Gastroesophageal sphincter (tissue), 3 donors: ENCODE results near the gene EBP.

Source experiments
- CTCF ChIP-seq, 4 experiments: fragments of 200-600 bp in 2 of 4; fragments of 450-650 bp in 2 of 4; sonication (generic) in 1 of 4; IDR thresholded peaks; one replicate each; pipeline ENCODE4 v1.5.1; 2017 to 2019; ENCODE audit warnings: antibody characterized with exemption in 4 of 4, mild to moderate bottlenecking in 2 of 4, moderate library complexity in 2 of 4
- POLR2A ChIP-seq, 2 donors: fragments of 450-650 bp; IDR thresholded peaks; one replicate each; pipeline ENCODE4 v1.6.1; 2017; ENCODE audit warnings: antibody characterized with exemption in 2 of 2, mild to moderate bottlenecking in 2 of 2, moderate library complexity in 1 of 2
- POLR2AphosphoS5 ChIP-seq: sonication (generic); formaldehyde crosslinking; IDR thresholded peaks from one replicate; pipeline ENCODE4 v1.6.1; 2017; ENCODE audit warnings: antibody characterized with exemption

- TF ChIP-seq CTCF (IDR thresholded peaks at IDR 0.05) = no peak
- TF ChIP-seq POLR2A (IDR thresholded peaks at IDR 0.05) = no peak
- TF ChIP-seq POLR2AphosphoS5 = no peak
Observed at GRCh38 chrX:48491809-48492208, 29.8 kb upstream of the EBP start.
